Measurements from ENCODE around the gene FBXW4.

- TF ChIP-seq CTCF (IDR thresholded peaks at IDR 0.05; ENCODE audit: insufficient read depth, low read depth, low read length) (no peak), EZH2 (IDR thresholded peaks at IDR 0.05; ENCODE audit: insufficient read depth, low read length) (no peak)
These were observed 4.5 kb downstream of the FBXW4 start for GRCh38 chr10:101690461-101690860.

All from astrocyte (in vitro differentiated cells and primary cell).